GM12892 (cell line): ENCODE measurements around the gene ARPP19.

Experiments used
- POLR2A ChIP-seq: IDR thresholded peaks from 2 replicates; pipeline ENCODE4 v1.6.1; 2011; ENCODE audit warnings: low read depth, low read length, control low read depth
- POLR2AphosphoS5 ChIP-seq: IDR thresholded peaks from 2 replicates; pipeline ENCODE4 v1.6.1; 2011; ENCODE audit warnings: low read depth, low read length, control low read depth
- TAF1 ChIP-seq: IDR thresholded peaks from 2 replicates; pipeline ENCODE4 v1.6.1; 2011; ENCODE audit warnings: low read depth, mild to moderate bottlenecking, control low read depth, low read length, borderline replicate concordance

DNA sequence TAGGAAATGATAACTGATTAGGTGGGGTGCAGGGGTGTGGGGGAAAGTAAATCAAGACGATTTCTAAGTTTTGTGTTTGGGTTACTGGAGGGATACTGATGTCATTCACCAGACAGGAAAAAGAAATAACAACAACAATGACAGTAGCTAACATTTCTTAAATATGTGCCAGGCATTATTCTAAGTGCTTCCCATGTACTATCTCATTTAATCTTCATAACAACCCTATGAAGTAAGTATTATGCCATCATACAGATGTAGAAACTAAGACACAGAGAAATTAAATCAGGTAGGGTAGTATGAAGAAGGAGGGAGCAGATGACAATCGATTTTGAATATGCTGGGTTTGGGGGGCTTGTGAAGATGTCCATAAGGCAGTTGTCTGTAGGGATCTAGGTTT, 53.5 kb downstream of the ARPP19 start:
- TF ChIP-seq POLR2A = no peak
- no peak for TF ChIP-seq POLR2AphosphoS5
- TF ChIP-seq TAF1 = no peak
